ENCODE data around the gene MTFR1L. TPM values are rescaled to one million over a fixed set of nuclear protein-coding genes. Genes with fewer than 3 reads are reported as not detected.

The MTFR1L gene
- total RNA-seq, 2 experiments from 2014 or later, result 35.3 to 43.4 TPM

GRCh38 chr1:25869909-25870606, 50.3 kb downstream of the MTFR1L start:
- Histone ChIP-seq H3K4me3 (ENCODE audit: low read depth, low read length, poor library complexity, severe bottlenecking) (no peak overlapping the region), H3K9me3 (ENCODE audit: low read length) (no peaks in the 10 kb centered on the region), H2AFZ (ENCODE audit: low read length) (no peak overlapping the region), H3K27ac (ENCODE audit: low read depth, low read length, poor library complexity, severe bottlenecking) (no peak overlapping the region), H3K79me2 (ENCODE audit: insufficient read depth, low read depth, low read length) (no peaks in the 10 kb centered on the region), H3K9me2 (ENCODE audit: insufficient read depth, low read length) (no peaks in the 10 kb centered on the region), H4K20me1 (ENCODE audit: insufficient read depth, low read length) (no peaks in the 10 kb centered on the region), H3K36me3 (ENCODE audit: insufficient read depth, low read length) (no peaks in the 10 kb centered on the region), H3K4me2 (ENCODE audit: low read length) (no peak overlapping the region), H3K4me1 (ENCODE audit: insufficient read depth, low read length, poor library complexity, severe bottlenecking) (peaks cover 39% of the 10 kb centered on the region)
- TF ChIP-seq EZH2phosphoT487 (IDR thresholded peaks at IDR 0.05; ENCODE audit: borderline replicate concordance, low read depth, low read length) (no peak), CTCF (conservative IDR thresholded peaks at IDR 0.05; ENCODE audit: low read length) (no peak)
- BruUV-seq (replicated peaks), result no TSS peak
- CTCF ChIA-PET (ENCODE audit: unreplicated experiment), result interaction anchor here (0.7 kb wide), 1 partner anchor 13 kb away, joined by 5 read pairs; no protein-coding TSS in a partner anchor
- POLR2A ChIA-PET, result interaction anchor here (0.7 kb wide), 1 partner anchor 1197 kb away, joined by 3 read pairs; no protein-coding TSS in a partner anchor
- DNase-seq (ENCODE audit: low spot score), result no peak
- intact Hi-C loops (cut with micrococcal nuclease; ENCODE audit: unreplicated experiment), result no loop called here

DNA sequence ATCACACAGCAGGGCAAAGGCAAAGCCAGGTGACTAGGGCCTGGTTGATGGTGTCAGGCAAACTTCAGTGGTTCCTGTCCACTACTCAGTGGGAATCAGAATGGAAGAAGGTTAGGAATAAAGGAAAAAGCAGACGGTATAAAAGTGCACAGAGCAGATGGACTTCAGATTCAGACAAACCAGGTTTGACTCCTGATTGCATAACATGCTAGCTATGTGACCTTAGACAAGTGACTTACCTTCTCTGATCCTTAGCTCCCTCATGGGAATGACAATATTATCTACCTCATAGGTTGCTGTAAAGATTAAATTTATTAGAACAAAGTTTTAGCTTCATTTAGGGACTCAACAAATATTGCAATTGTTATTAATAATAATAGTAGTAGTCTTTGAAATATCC, 50.9 kb downstream of the MTFR1L start:
- H3K79me2 ChIP-seq (ENCODE audit: insufficient read depth, low read depth, low read length), result no peaks in the 10 kb centered on the region
- BruUV-seq (replicated peaks), result no TSS peak
- no peak overlapping the region for H3K4me2 ChIP-seq (ENCODE audit: low read length)
- no peaks in the 10 kb centered on the region for H3K9me3 ChIP-seq (ENCODE audit: low read length)
- H2AFZ ChIP-seq (ENCODE audit: low read length), result no peak overlapping the region
- no peaks in the 10 kb centered on the region for H3K9me2 ChIP-seq (ENCODE audit: insufficient read depth, low read length)
- TF ChIP-seq EZH2phosphoT487 (IDR thresholded peaks at IDR 0.05; ENCODE audit: borderline replicate concordance, low read depth, low read length) (no peak), CTCF (conservative IDR thresholded peaks at IDR 0.05; ENCODE audit: low read length) (no peak)
- no peak for DNase-seq (ENCODE audit: low spot score)
- H4K20me1 ChIP-seq (ENCODE audit: insufficient read depth, low read length), result no peaks in the 10 kb centered on the region
- no peak overlapping the region for H3K4me3 ChIP-seq (ENCODE audit: low read depth, low read length, poor library complexity, severe bottlenecking)
- H3K36me3 ChIP-seq (ENCODE audit: insufficient read depth, low read length), result no peaks in the 10 kb centered on the region
- intact Hi-C loops (cut with micrococcal nuclease; ENCODE audit: unreplicated experiment), result no loop called here
- ChIA-PET POLR2A (interaction anchor here (0.7 kb wide), 1 partner anchor 1198 kb away, joined by 3 read pairs; no protein-coding TSS in a partner anchor), CTCF (ENCODE audit: unreplicated experiment) (no interaction called here)
- H3K4me1 ChIP-seq (ENCODE audit: insufficient read depth, low read length, poor library complexity, severe bottlenecking), result peaks cover 43% of the 10 kb centered on the region
- no peak overlapping the region for H3K27ac ChIP-seq (ENCODE audit: low read depth, low read length, poor library complexity, severe bottlenecking)

DNA sequence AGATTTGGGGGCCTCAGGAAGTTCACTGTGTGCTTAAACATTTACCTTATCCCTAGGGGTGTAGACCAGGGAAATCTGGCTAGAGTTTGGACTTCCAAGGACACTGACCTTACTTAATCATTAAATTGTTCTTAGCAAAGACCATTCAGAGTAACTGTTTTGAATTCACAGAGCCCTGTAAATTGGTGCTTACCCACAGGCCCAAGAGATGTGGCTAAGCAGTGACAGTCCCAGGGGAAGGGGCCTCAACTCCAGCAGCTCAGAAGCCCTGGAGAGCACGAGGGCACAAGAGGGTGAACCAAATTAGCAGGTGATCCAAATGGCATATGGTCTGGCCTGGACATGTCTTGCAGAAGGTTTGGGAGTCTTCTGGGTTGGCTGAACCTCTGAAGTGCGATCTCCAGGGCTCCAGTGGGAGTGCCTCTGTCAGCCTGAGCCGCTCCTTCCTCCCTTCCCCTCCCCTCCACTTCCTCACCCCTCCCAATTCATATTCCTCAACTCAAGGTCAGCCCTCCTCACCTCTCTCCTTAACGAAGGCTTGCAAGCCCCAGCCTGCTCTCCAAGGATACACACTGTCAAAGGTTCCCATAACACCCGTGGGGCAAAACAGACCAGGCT, 51.4 kb downstream of the MTFR1L start:
- H3K36me3 ChIP-seq (ENCODE audit: insufficient read depth, low read length), result no peaks in the 10 kb centered on the region
- no peak for TF ChIP-seq CTCF (conservative IDR thresholded peaks at IDR 0.05; ENCODE audit: low read length)
- TF ChIP-seq EZH2phosphoT487 (IDR thresholded peaks at IDR 0.05; ENCODE audit: borderline replicate concordance, low read depth, low read length), result no peak
- H3K4me3 ChIP-seq (ENCODE audit: low read depth, low read length, poor library complexity, severe bottlenecking), result no peak overlapping the region
- 0 out of 2 replicates have a peak overlapping the region, but pooled peaks have one; percentile 29 for H2AFZ ChIP-seq (ENCODE audit: low read length)
- no TSS peak for BruUV-seq (replicated peaks)
- ChIA-PET POLR2A (interaction anchor here (0.7 kb wide), 1 partner anchor 1198 kb away, joined by 3 read pairs; no protein-coding TSS in a partner anchor), CTCF (ENCODE audit: unreplicated experiment) (no interaction called here)
- H3K27ac ChIP-seq (ENCODE audit: low read depth, low read length, poor library complexity, severe bottlenecking), result no peak overlapping the region
- H4K20me1 ChIP-seq (ENCODE audit: insufficient read depth, low read length), result no peaks in the 10 kb centered on the region
- H3K9me2 ChIP-seq (ENCODE audit: insufficient read depth, low read length), result no peaks in the 10 kb centered on the region
- intact Hi-C loops (cut with micrococcal nuclease; ENCODE audit: unreplicated experiment), result no loop called here
- H3K79me2 ChIP-seq (ENCODE audit: insufficient read depth, low read depth, low read length), result no peaks in the 10 kb centered on the region
- no peak for DNase-seq (ENCODE audit: low spot score)
- H3K9me3 ChIP-seq (ENCODE audit: low read length), result no peaks in the 10 kb centered on the region
- peak overlapping the region; percentile 16; the same call in 1 of the 2 replicates for H3K4me2 ChIP-seq (ENCODE audit: low read length)
- peaks cover 45% of the 10 kb centered on the region for H3K4me1 ChIP-seq (ENCODE audit: insufficient read depth, low read length, poor library complexity, severe bottlenecking)

All from OCI-LY7 (cell line).